ENCODE measurements around the gene TMEM200A.
"Not testable (repeated sequence)": the region's sequence is repeated elsewhere in the genome, so short reads cannot be mapped to it uniquely, and the experiment has no call there.

DNA sequence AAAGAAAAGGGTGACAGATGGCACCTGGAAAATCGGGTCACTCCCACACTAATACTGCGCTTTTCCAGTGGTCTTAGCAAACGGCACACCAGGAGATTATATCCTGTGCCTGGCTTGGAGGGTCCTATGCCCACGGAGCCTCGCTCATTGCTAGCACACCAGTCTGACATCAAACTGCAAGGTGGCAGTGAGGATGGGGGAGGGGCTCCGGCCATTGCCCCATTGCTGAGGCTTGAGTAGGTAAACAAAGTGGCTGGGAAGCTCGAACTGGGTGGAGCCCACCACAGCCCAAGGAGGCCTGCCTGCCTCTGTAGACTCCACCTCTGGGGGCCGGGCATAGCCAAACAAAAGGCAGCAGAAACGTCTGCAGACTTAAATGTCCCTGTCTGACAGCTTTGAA, 19.5 kb upstream of the TMEM200A start:
- TF ChIP-seq, protein P1, sequence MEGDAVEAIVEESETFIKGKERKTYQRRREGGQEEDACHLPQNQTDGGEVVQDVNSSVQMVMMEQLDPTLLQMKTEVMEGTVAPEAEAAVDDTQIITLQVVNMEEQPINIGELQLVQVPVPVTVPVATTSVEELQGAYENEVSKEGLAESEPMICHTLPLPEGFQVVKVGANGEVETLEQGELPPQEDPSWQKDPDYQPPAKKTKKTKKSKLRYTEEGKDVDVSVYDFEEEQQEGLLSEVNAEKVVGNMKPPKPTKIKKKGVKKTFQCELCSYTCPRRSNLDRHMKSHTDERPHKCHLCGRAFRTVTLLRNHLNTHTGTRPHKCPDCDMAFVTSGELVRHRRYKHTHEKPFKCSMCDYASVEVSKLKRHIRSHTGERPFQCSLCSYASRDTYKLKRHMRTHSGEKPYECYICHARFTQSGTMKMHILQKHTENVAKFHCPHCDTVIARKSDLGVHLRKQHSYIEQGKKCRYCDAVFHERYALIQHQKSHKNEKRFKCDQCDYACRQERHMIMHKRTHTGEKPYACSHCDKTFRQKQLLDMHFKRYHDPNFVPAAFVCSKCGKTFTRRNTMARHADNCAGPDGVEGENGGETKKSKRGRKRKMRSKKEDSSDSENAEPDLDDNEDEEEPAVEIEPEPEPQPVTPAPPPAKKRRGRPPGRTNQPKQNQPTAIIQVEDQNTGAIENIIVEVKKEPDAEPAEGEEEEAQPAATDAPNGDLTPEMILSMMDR (IDR thresholded peaks at IDR 0.05): not testable (repeated sequence)
- TF ChIP-seq EZH2 (IDR thresholded peaks at IDR 0.05): not testable (repeated sequence)
